Stimulated activated CD8-positive, alpha-beta memory T cell treated with anti-CD3 and anti-CD28 coated beads, Interleukin-15, amount 100 ng/mL, for 24 hours (primary cell): ENCODE measurements around the gene CERKL.

Source experiments
- DNase-seq: peaks from one replicate; pipeline ENCODE4 v3.0.0-alpha.2; 2020; ENCODE audit warnings: low read depth

The CERKL gene

GRCh38 chr2:181500201-181500600 is 156.7 kb downstream of the CERKL start:
- DNase-seq = no peak

- DNase-seq = no peak
Observed at GRCh38 chr2:181499231-181499630, 157.7 kb downstream of the CERKL start.
